ENCODE results near the gene TFEB.

The TFEB gene

GRCh38 chr6:41642960-41643898 is 92.2 kb downstream of the TFEB start:
- H3K9ac ChIP-seq (ENCODE audit: low read length) = no peak overlapping the region
- peak overlapping the region; percentile 33 for H2AK5ac ChIP-seq (ENCODE audit: low read length, severe bottlenecking)
- peaks cover 72% of the 10 kb centered on the region for H3K4me1 ChIP-seq (ENCODE audit: control insufficient read depth, insufficient read depth, low read depth, low read length)
- H3K27me3 ChIP-seq (ENCODE audit: control insufficient read depth in 1 of 2, insufficient read depth in 1 of 2, low read length in 2 of 2) = peaks cover 0 to 80% of the 10 kb centered on the region in 2 experiments
- H2BK12ac ChIP-seq (ENCODE audit: low read length in 2 of 2) = no peak overlapping the region
- no peak overlapping the region for H4K91ac ChIP-seq (ENCODE audit: low read length)
- H3K79me1 ChIP-seq (replicated peaks; ENCODE audit: low read length, poor library complexity, severe bottlenecking) = peaks cover 10% of the 10 kb centered on the region
- H3K36me3 ChIP-seq (ENCODE audit: control insufficient read depth in 1 of 2, insufficient read depth in 2 of 2, low read depth in 1 of 2, low read length in 2 of 2) = peaks cover 0 to 43% of the 10 kb centered on the region in 2 experiments
- peak overlapping the region in 1 of 2 experiments; percentile 25 for H3K18ac ChIP-seq (ENCODE audit: low read depth in 1 of 2, low read length in 2 of 2)
- H2BK15ac ChIP-seq (ENCODE audit: low read depth, poor library complexity, severe bottlenecking) = peak overlapping the region; percentile 82
- H2BK120ac ChIP-seq (ENCODE audit: low read depth, low read length) = no peak overlapping the region
- peak overlapping the region in 1 of 2 experiments; percentile 34 for H3K23ac ChIP-seq (ENCODE audit: low read length in 2 of 2)
- 72% methylated on average over 9 of the region's 10 CpGs for WGBS
- H3K14ac ChIP-seq (ENCODE audit: low read length in 2 of 2) = no peak overlapping the region
- no peak overlapping the region for H2BK5ac ChIP-seq (ENCODE audit: low read depth, low read length, poor library complexity, severe bottlenecking)
- no peak overlapping the region for H3K4me3 ChIP-seq (ENCODE audit: insufficient read depth in 1 of 2, low read depth in 1 of 2, low read length in 2 of 2)
- peak overlapping the region; percentile 27 for H3K27ac ChIP-seq (ENCODE audit: low read length, poor library complexity, severe bottlenecking)
- H4K8ac ChIP-seq (ENCODE audit: low read length) = no peak overlapping the region
- H3K9me3 ChIP-seq (ENCODE audit: control insufficient read depth, low read length) = no peaks in the 10 kb centered on the region
- no peak overlapping the region for H3K4ac ChIP-seq (ENCODE audit: low read depth in 1 of 2, low read length in 2 of 2)
- no peak overlapping the region for H2AFZ ChIP-seq (ENCODE audit: low read depth, low read length)
- H3K4me2 ChIP-seq (ENCODE audit: low read length, poor library complexity, severe bottlenecking) = no peak overlapping the region
- no peak for DNase-seq

- Histone ChIP-seq H3K36me3 (ENCODE audit: control insufficient read depth in 1 of 2, insufficient read depth in 2 of 2, low read depth in 1 of 2, low read length in 2 of 2) (peaks cover 0 to 36% of the 10 kb centered on the region in 2 experiments), H2AK5ac (ENCODE audit: low read length, severe bottlenecking) (no peak overlapping the region), H3K27ac (ENCODE audit: low read length, poor library complexity, severe bottlenecking) (no peak overlapping the region), H2BK120ac (ENCODE audit: low read depth, low read length) (no peak overlapping the region), H3K79me1 (replicated peaks; ENCODE audit: low read length, poor library complexity, severe bottlenecking) (peaks cover 10% of the 10 kb centered on the region), H2AFZ (ENCODE audit: low read depth, low read length) (no peak overlapping the region), H3K4ac (ENCODE audit: low read depth in 1 of 2, low read length in 2 of 2) (no peak overlapping the region), H2BK15ac (ENCODE audit: low read depth, poor library complexity, severe bottlenecking) (no peak overlapping the region), H4K91ac (ENCODE audit: low read length) (no peak overlapping the region), H3K23ac (ENCODE audit: low read length in 2 of 2) (no peak overlapping the region), H3K18ac (ENCODE audit: low read depth in 1 of 2, low read length in 2 of 2) (no peak overlapping the region), H3K9me3 (ENCODE audit: control insufficient read depth, low read length) (no peaks in the 10 kb centered on the region), H3K4me1 (ENCODE audit: control insufficient read depth, insufficient read depth, low read depth, low read length) (peaks cover 70% of the 10 kb centered on the region), H3K4me3 (ENCODE audit: insufficient read depth in 1 of 2, low read depth in 1 of 2, low read length in 2 of 2) (no peak overlapping the region), H2BK12ac (ENCODE audit: low read length in 2 of 2) (no peak overlapping the region), H3K14ac (ENCODE audit: low read length in 2 of 2) (no peak overlapping the region), H3K9ac (ENCODE audit: low read length) (no peak overlapping the region), H2BK5ac (ENCODE audit: low read depth, low read length, poor library complexity, severe bottlenecking) (no peak overlapping the region), H4K8ac (ENCODE audit: low read length) (no peak overlapping the region), H3K27me3 (ENCODE audit: control insufficient read depth in 1 of 2, insufficient read depth in 1 of 2, low read length in 2 of 2) (peaks cover 0 to 82% of the 10 kb centered on the region in 2 experiments), H3K4me2 (ENCODE audit: low read length, poor library complexity, severe bottlenecking) (no peak overlapping the region)
- DNase-seq = no peak
- 78% methylated on average over 11 of the region's 11 CpGs for WGBS
These were observed 93.1 kb downstream of the TFEB start for GRCh38 chr6:41642090-41642959.

GRCh38 chr6:41641352-41641925 is 94.0 kb downstream of the TFEB start:
- Histone ChIP-seq H2BK120ac (ENCODE audit: low read depth, low read length) (no peak overlapping the region), H3K4me2 (ENCODE audit: low read length, poor library complexity, severe bottlenecking) (no peak overlapping the region), H3K4ac (ENCODE audit: low read depth in 1 of 2, low read length in 2 of 2) (no peak overlapping the region), H3K4me1 (ENCODE audit: control insufficient read depth, insufficient read depth, low read depth, low read length) (peaks cover 68% of the 10 kb centered on the region), H4K91ac (ENCODE audit: low read length) (no peak overlapping the region), H2AFZ (ENCODE audit: low read depth, low read length) (no peak overlapping the region), H3K79me1 (replicated peaks; ENCODE audit: low read length, poor library complexity, severe bottlenecking) (peaks cover 10% of the 10 kb centered on the region), H3K9me3 (ENCODE audit: control insufficient read depth, low read length) (no peaks in the 10 kb centered on the region), H3K23ac (ENCODE audit: low read length in 2 of 2) (no peak overlapping the region), H3K27ac (ENCODE audit: low read length, poor library complexity, severe bottlenecking) (no peak overlapping the region), H3K18ac (ENCODE audit: low read depth in 1 of 2, low read length in 2 of 2) (no peak overlapping the region), H3K36me3 (ENCODE audit: control insufficient read depth in 1 of 2, insufficient read depth in 2 of 2, low read depth in 1 of 2, low read length in 2 of 2) (peaks cover 0 to 28% of the 10 kb centered on the region in 2 experiments), H2BK5ac (ENCODE audit: low read depth, low read length, poor library complexity, severe bottlenecking) (no peak overlapping the region), H3K9ac (ENCODE audit: low read length) (no peak overlapping the region), H2BK12ac (ENCODE audit: low read length in 2 of 2) (peak overlapping the region in 1 of 2 experiments; percentile 29), H2BK15ac (ENCODE audit: low read depth, poor library complexity, severe bottlenecking) (no peak overlapping the region), H3K27me3 (ENCODE audit: control insufficient read depth in 1 of 2, insufficient read depth in 1 of 2, low read length in 2 of 2) (peaks cover 0 to 85% of the 10 kb centered on the region in 2 experiments), H4K8ac (ENCODE audit: low read length) (no peak overlapping the region), H3K4me3 (ENCODE audit: insufficient read depth in 1 of 2, low read depth in 1 of 2, low read length in 2 of 2) (no peak overlapping the region), H3K14ac (ENCODE audit: low read length in 2 of 2) (no peak overlapping the region), H2AK5ac (ENCODE audit: low read length, severe bottlenecking) (peak overlapping the region; percentile 37)
- no peak for DNase-seq
- WGBS = 88% methylated on average over 9 of the region's 9 CpGs

All from mesenchymal stem cell (in vitro differentiated cells and primary cell).